ENCODE results near the gene GPSM1.

GRCh38 chr9:136387217-136387616 lies 59.9 kb downstream of the GPSM1 start:
- TF ChIP-seq CTCF (IDR thresholded peaks at IDR 0.05) (no peak), POLR2A (IDR thresholded peaks at IDR 0.05) (no peak)
